ENCODE data around the gene SOHLH1. TPM values are rescaled to one million over a fixed set of nuclear protein-coding genes. Genes with fewer than 3 reads are reported as not detected.

Gene SOHLH1
- not detected in 2 replicates for total RNA-seq (2014; rRNA removed; shearing (Covaris generic); ENCODE audit: low replicate concordance)

- no peak for DNase-seq (ENCODE audit: low read depth)
- in situ Hi-C loops (cut with HindIII; ENCODE audit: low pct_unique_long_range_greater_than_20kb, low sequenced_read_pairs), result no loop called here
These were observed at the start of gene SOHLH1 for GRCh38 chr9:135699440-135699839. SOHLH1 (minus strand) TSS chr9:135699481; CDS start chr9:135699467, 14 bp downstream.

- in situ Hi-C loops (cut with HindIII; ENCODE audit: low pct_unique_long_range_greater_than_20kb, low sequenced_read_pairs), result no loop called here
- DNase-seq (ENCODE audit: low read depth), result no peak
These were observed 49.4 kb upstream of the SOHLH1 start for GRCh38 chr9:135748676-135749075.

- DNase-seq (ENCODE audit: low read depth), result no peak
- in situ Hi-C loops (cut with HindIII; ENCODE audit: low pct_unique_long_range_greater_than_20kb, low sequenced_read_pairs), result no loop called here
These were observed 48.0 kb upstream of the SOHLH1 start for GRCh38 chr9:135747311-135747710.

GRCh38 chr9:135746565-135746964 lies 47.3 kb upstream of the SOHLH1 start:
- in situ Hi-C loops (cut with HindIII; ENCODE audit: low pct_unique_long_range_greater_than_20kb, low sequenced_read_pairs), result no loop called here

GRCh38 chr9:135745686-135746324 lies 46.5 kb upstream of the SOHLH1 start:
- in situ Hi-C loops (cut with HindIII; ENCODE audit: low pct_unique_long_range_greater_than_20kb, low sequenced_read_pairs), result no loop called here
- no peak for DNase-seq (ENCODE audit: low read depth)

More at GRCh38 chr9:135746565-135746964, 47.3 kb upstream of the SOHLH1 start:
- no peak for DNase-seq (ENCODE audit: low read depth)

- in situ Hi-C loops (cut with HindIII; ENCODE audit: low pct_unique_long_range_greater_than_20kb, low sequenced_read_pairs), result no loop called here
- no peak for DNase-seq (ENCODE audit: low read depth)
These were observed 45.9 kb upstream of the SOHLH1 start for GRCh38 chr9:135745189-135745588.

GRCh38 chr9:135744333-135745070 lies 45.2 kb upstream of the SOHLH1 start:
- in situ Hi-C loops (cut with HindIII; ENCODE audit: low pct_unique_long_range_greater_than_20kb, low sequenced_read_pairs), result no loop called here
- no peak for DNase-seq (ENCODE audit: low read depth)

GRCh38 chr9:135743546-135744332 lies 44.5 kb upstream of the SOHLH1 start:
- DNase-seq (ENCODE audit: low read depth), result no peak
- in situ Hi-C loops (cut with HindIII; ENCODE audit: low pct_unique_long_range_greater_than_20kb, low sequenced_read_pairs), result no loop called here

GRCh38 chr9:135743021-135743420 lies 43.7 kb upstream of the SOHLH1 start:
- in situ Hi-C loops (cut with HindIII; ENCODE audit: low pct_unique_long_range_greater_than_20kb, low sequenced_read_pairs), result no loop called here
- no peak for DNase-seq (ENCODE audit: low read depth)

- no peak for DNase-seq (ENCODE audit: low read depth)
- in situ Hi-C loops (cut with HindIII; ENCODE audit: low pct_unique_long_range_greater_than_20kb, low sequenced_read_pairs), result no loop called here
These were observed 42.3 kb upstream of the SOHLH1 start for GRCh38 chr9:135741276-135742219.

GRCh38 chr9:135739271-135740220 lies 40.3 kb upstream of the SOHLH1 start:
- in situ Hi-C loops (cut with HindIII; ENCODE audit: low pct_unique_long_range_greater_than_20kb, low sequenced_read_pairs), result no loop called here
- DNase-seq (ENCODE audit: low read depth), result no peak

- no peak for DNase-seq (ENCODE audit: low read depth)
- in situ Hi-C loops (cut with HindIII; ENCODE audit: low pct_unique_long_range_greater_than_20kb, low sequenced_read_pairs), result no loop called here
These were observed 38.7 kb upstream of the SOHLH1 start for GRCh38 chr9:135737840-135738521.

GRCh38 chr9:135736979-135737839 lies 37.9 kb upstream of the SOHLH1 start:
- in situ Hi-C loops (cut with HindIII; ENCODE audit: low pct_unique_long_range_greater_than_20kb, low sequenced_read_pairs), result no loop called here
- DNase-seq (ENCODE audit: low read depth), result no peak

GRCh38 chr9:135736272-135736978 lies 37.1 kb upstream of the SOHLH1 start:
- in situ Hi-C loops (cut with HindIII; ENCODE audit: low pct_unique_long_range_greater_than_20kb, low sequenced_read_pairs), result no loop called here

GRCh38 chr9:135734616-135735144 lies 35.4 kb upstream of the SOHLH1 start:
- in situ Hi-C loops (cut with HindIII; ENCODE audit: low pct_unique_long_range_greater_than_20kb, low sequenced_read_pairs), result no loop called here
- DNase-seq (ENCODE audit: low read depth), result no peak

More at GRCh38 chr9:135736272-135736978, 37.1 kb upstream of the SOHLH1 start:
- no peak for DNase-seq (ENCODE audit: low read depth)
